Ishikawa (cell line): ENCODE data around the gene GSTT4.

Experiments
- CEBPB ChIP-seq: IDR thresholded peaks from 2 replicates; pipeline ENCODE4 v1.6.1; 2012
- CREB1 ChIP-seq: IDR thresholded peaks from 2 replicates; pipeline ENCODE4 v1.6.1; 2012; ENCODE audit warnings: low read depth
- EGR1 ChIP-seq: IDR thresholded peaks from 2 replicates; pipeline ENCODE4 v1.6.1; 2012
- EP300 ChIP-seq: IDR thresholded peaks from 2 replicates; pipeline ENCODE4 v1.6.1; 2012; ENCODE audit warnings: borderline replicate concordance
- FOXM1 ChIP-seq: IDR thresholded peaks from 2 replicates; pipeline ENCODE4 v1.6.1; 2012; ENCODE audit warnings: low read depth, borderline replicate concordance
- NFIC ChIP-seq: IDR thresholded peaks from 2 replicates; pipeline ENCODE4 v1.6.1; 2012
- RAD21 ChIP-seq: IDR thresholded peaks from 2 replicates; pipeline ENCODE4 v1.6.1; 2012; ENCODE audit warnings: low read depth
- TAF1 ChIP-seq: IDR thresholded peaks from 2 replicates; pipeline ENCODE4 v1.6.1; 2012; ENCODE audit warnings: low read depth, mild to moderate bottlenecking
- TCF12 ChIP-seq: IDR thresholded peaks from 2 replicates; pipeline ENCODE4 v1.6.1; 2012; ENCODE audit warnings: low read depth
- TEAD4 ChIP-seq: IDR thresholded peaks from 2 replicates; pipeline ENCODE4 v1.6.1; 2012
- YY1 ChIP-seq: IDR thresholded peaks from 2 replicates; pipeline ENCODE4 v1.6.1; 2012; ENCODE audit warnings: low read depth
- ZBTB7A ChIP-seq: IDR thresholded peaks from 2 replicates; pipeline ENCODE4 v1.6.1; 2012; ENCODE audit warnings: low read depth
- TF ChIP-seq, protein P1 (sequence below): IDR thresholded peaks from 2 replicates; pipeline ENCODE4 v1.6.1; 2012
- TF ChIP-seq, protein P2 (sequence below): IDR thresholded peaks from 2 replicates; pipeline ENCODE4 v1.6.1; 2012; ENCODE audit warnings: low read depth, mild to moderate bottlenecking
- TF ChIP-seq, protein P3 (sequence below): IDR thresholded peaks from 2 replicates; pipeline ENCODE4 v1.6.1; 2012

Gene GSTT4

DNA sequence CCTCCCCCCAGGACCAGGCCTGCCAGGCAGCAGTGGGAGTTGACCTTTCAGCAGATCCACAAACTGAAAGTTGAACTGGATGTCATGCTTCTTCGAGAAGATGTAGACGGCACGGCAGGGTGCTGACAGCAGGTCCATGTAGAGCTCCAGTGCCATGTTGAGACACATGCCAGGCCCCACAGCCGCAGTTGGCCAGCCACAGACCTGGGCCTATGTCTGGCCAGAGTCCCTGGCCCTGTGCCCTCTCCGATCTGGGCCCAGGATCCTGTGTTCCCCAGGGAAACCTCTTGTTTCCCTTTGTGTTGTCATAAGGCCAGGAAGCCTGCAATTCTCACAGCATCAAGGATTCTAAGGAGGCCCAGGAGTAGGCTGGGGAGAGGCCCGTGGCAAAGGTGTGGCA, at the start of gene GSTT4:
Gene GSTT4, minus strand, starts transcription at position 253 of the 400 bp plus-strand sequence. Its CDS starts 97 bp downstream, at position 156.
- TF ChIP-seq TCF12 (no peak), EGR1 (no peak), TAF1 (no peak), EP300 (no peak), CEBPB (no peak), TEAD4 (no peak), YY1 (no peak), FOXM1 (no peak), NFIC (no peak), ZBTB7A (no peak), RAD21 (no peak), CREB1 (no peak)
- TF ChIP-seq, protein P1, sequence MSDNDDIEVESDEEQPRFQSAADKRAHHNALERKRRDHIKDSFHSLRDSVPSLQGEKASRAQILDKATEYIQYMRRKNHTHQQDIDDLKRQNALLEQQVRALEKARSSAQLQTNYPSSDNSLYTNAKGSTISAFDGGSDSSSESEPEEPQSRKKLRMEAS = no peak
- TF ChIP-seq, protein P2, sequence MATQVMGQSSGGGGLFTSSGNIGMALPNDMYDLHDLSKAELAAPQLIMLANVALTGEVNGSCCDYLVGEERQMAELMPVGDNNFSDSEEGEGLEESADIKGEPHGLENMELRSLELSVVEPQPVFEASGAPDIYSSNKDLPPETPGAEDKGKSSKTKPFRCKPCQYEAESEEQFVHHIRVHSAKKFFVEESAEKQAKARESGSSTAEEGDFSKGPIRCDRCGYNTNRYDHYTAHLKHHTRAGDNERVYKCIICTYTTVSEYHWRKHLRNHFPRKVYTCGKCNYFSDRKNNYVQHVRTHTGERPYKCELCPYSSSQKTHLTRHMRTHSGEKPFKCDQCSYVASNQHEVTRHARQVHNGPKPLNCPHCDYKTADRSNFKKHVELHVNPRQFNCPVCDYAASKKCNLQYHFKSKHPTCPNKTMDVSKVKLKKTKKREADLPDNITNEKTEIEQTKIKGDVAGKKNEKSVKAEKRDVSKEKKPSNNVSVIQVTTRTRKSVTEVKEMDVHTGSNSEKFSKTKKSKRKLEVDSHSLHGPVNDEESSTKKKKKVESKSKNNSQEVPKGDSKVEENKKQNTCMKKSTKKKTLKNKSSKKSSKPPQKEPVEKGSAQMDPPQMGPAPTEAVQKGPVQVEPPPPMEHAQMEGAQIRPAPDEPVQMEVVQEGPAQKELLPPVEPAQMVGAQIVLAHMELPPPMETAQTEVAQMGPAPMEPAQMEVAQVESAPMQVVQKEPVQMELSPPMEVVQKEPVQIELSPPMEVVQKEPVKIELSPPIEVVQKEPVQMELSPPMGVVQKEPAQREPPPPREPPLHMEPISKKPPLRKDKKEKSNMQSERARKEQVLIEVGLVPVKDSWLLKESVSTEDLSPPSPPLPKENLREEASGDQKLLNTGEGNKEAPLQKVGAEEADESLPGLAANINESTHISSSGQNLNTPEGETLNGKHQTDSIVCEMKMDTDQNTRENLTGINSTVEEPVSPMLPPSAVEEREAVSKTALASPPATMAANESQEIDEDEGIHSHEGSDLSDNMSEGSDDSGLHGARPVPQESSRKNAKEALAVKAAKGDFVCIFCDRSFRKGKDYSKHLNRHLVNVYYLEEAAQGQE = no peak
- TF ChIP-seq, protein P3, sequence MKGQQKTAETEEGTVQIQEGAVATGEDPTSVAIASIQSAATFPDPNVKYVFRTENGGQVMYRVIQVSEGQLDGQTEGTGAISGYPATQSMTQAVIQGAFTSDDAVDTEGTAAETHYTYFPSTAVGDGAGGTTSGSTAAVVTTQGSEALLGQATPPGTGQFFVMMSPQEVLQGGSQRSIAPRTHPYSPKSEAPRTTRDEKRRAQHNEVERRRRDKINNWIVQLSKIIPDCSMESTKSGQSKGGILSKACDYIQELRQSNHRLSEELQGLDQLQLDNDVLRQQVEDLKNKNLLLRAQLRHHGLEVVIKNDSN = no peak

DNA sequence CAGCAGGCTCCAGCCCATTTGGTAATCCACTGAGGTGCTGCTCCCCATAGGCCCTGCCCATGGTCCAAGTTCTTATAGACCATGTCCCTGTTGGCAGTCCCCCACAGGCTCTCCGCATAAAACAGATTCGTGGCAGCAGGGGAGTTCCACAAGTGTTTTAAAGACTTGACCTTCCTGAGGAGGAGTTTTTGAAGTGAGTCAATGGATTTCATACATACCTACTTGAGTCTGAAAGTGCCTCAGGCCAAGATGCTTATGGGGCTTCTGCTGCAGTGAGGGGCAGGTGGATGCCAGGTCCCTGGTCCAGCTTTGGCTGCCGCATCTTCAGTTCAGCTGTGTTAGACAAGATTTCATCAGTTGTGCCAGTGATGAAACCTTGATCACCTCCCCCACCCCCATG, 49.1 kb upstream of the GSTT4 start:
- TF ChIP-seq FOXM1 = no peak
- TF ChIP-seq EGR1 = no peak
- TF ChIP-seq YY1 = no peak
- no peak for TF ChIP-seq RAD21
- TF ChIP-seq, protein P1 = no peak
- TF ChIP-seq EP300 = no peak
- TF ChIP-seq, protein P3 = no peak
- no peak for TF ChIP-seq CEBPB
- TF ChIP-seq, protein P2 = no peak

DNA sequence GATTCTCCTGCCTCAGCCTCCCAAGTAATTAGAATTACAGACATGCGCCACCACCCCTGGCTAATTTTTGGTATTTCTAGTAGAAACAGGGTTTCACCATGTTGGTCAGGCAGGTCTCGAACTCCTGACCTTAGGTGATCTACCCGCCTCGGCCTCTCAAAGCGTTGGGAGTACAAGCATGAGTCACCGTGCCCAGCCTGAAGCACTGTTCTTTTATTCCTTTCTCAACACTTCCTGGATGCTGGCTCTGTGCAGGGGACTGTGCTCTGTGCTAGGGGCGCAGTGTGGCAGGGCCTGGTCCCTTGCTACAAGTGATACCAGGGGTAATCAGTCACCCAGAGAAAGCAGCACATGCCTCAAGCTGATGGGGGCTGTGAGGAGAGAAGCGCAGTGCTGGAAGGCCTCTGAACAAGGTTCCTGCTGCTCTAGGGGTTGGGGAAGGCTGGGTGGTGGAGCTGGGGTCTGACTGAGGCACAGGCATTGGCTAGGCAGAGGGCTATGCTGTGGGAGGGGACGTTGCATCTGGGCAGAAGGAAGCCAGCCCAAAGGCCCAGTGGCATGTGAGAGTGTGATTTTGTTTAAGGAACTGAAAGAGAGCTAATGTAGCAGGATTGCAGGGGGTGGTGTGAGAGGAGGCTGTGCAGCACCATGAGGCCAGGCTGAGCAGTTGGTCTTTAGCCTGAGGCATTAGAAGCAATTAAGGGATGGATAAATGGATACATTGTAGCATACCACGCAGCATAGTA, 48.4 kb upstream of the GSTT4 start:
- no peak for TF ChIP-seq RAD21
- TF ChIP-seq, protein P3 = no peak
- no peak for TF ChIP-seq CREB1
- TF ChIP-seq, protein P1 = no peak
- TF ChIP-seq FOXM1 = no peak
- TF ChIP-seq EP300 = no peak
- no peak for TF ChIP-seq TEAD4
- TF ChIP-seq TCF12 = no peak
- no peak for TF ChIP-seq ZBTB7A
- no peak for TF ChIP-seq CEBPB
- no peak for TF ChIP-seq TAF1
- TF ChIP-seq NFIC = no peak
- TF ChIP-seq, protein P2 = no peak
- no peak for TF ChIP-seq EGR1
- TF ChIP-seq YY1 = no peak

DNA sequence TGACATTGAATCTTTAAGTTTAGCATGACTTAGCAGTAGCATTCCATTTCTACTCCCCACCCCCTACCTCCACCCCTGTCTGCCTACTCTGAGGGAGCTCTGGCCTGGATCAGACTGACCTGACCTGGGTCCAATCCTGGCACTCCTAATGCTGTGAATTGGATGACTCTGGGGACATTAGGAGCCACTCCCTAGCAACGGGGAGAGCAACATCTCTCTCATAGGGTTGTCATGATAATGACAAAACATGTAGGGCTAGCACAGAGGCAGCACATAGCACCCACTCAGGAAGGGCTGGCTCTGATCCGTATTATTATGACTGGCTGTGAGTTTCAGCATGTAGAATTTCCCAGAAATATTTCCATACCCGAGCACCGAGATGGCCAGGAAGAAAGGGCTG, 46.3 kb upstream of the GSTT4 start:
- TF ChIP-seq EGR1 = no peak
- no peak for TF ChIP-seq YY1
- no peak for TF ChIP-seq TCF12
- no peak for TF ChIP-seq FOXM1
- no peak for TF ChIP-seq RAD21
- TF ChIP-seq, protein P1 = no peak
